ENCODE data around the gene EDA.

- no peak for TF ChIP-seq FOXP2 (optimal IDR thresholded peaks at IDR 0.05; ENCODE audit: borderline replicate concordance, extremely low read depth, extremely low read length, insufficient read depth)
- TF ChIP-seq POLR2AphosphoS5 (IDR thresholded peaks at IDR 0.05; ENCODE audit: low read depth, low read length) = no peak
- TF ChIP-seq, protein P1, sequence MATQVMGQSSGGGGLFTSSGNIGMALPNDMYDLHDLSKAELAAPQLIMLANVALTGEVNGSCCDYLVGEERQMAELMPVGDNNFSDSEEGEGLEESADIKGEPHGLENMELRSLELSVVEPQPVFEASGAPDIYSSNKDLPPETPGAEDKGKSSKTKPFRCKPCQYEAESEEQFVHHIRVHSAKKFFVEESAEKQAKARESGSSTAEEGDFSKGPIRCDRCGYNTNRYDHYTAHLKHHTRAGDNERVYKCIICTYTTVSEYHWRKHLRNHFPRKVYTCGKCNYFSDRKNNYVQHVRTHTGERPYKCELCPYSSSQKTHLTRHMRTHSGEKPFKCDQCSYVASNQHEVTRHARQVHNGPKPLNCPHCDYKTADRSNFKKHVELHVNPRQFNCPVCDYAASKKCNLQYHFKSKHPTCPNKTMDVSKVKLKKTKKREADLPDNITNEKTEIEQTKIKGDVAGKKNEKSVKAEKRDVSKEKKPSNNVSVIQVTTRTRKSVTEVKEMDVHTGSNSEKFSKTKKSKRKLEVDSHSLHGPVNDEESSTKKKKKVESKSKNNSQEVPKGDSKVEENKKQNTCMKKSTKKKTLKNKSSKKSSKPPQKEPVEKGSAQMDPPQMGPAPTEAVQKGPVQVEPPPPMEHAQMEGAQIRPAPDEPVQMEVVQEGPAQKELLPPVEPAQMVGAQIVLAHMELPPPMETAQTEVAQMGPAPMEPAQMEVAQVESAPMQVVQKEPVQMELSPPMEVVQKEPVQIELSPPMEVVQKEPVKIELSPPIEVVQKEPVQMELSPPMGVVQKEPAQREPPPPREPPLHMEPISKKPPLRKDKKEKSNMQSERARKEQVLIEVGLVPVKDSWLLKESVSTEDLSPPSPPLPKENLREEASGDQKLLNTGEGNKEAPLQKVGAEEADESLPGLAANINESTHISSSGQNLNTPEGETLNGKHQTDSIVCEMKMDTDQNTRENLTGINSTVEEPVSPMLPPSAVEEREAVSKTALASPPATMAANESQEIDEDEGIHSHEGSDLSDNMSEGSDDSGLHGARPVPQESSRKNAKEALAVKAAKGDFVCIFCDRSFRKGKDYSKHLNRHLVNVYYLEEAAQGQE (IDR thresholded peaks at IDR 0.05; ENCODE audit: insufficient read depth in 1 of 2, low read depth in 2 of 2, low read length in 2 of 2) = no peak
These were observed 2.0 kb upstream of the EDA start for GRCh38 chrX:69613946-69614345.
